GM18870 (cell line): ENCODE data around the gene FDX2.
"Not testable (repeated sequence)": the region's sequence is repeated elsewhere in the genome, so short reads cannot be mapped to it uniquely, and the experiment has no call there.

ENCODE experiments used
- ATAC-seq: cut with Tn5 transposase; IDR thresholded peaks from one replicate; pipeline ENCODE4 v1.9.1; 2021; ENCODE audit warnings: moderate library complexity; ENCODE audit not compliant: unreplicated experiment

Gene FDX2

DNA sequence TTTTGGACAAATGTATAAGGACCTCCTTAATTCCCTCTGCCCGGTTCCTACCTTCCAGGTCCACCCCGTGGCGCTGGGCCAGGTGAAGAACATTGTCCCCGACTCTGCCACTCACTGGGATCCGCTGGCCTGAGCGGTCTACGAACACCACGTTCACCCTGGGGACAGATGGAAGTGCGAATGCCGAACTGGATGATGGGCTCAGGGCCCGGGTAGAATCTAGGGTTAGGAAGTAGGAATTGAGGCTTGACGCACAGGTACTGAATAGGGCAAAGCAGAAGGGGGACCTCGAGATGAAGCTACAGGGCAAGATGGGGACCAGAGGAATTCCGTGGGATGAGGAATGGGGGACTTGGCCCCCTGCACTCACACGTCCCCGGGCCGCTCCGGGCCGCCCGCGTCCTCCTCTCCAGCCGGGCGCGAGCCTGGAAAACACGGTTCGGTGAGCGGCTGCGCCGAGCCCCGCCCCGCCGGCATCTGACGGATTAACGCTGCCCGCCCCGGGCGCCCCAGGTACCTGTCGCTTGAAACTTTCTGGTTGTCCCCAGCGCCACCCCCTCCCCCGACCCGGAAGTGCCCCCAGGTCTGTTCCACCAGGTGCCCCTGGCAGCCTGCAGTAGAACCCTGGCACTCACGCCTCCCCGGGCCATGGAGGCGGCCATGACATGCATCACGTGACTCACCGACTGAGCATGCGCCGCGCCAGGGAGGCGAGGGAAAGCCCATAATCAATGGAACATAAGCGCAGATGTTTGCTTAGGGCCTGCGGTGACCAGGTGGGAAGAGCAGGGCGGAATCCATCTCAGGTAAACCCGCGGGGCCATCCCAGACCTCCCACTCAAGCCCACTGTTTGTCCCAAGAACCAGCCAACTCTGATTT lies at the start of gene FDX2:
Gene FDX2, minus strand, starts transcription at position 681 of the 880 bp plus-strand sequence. Its CDS starts 19 bp downstream, at position 662.
- no peak for ATAC-seq

DNA sequence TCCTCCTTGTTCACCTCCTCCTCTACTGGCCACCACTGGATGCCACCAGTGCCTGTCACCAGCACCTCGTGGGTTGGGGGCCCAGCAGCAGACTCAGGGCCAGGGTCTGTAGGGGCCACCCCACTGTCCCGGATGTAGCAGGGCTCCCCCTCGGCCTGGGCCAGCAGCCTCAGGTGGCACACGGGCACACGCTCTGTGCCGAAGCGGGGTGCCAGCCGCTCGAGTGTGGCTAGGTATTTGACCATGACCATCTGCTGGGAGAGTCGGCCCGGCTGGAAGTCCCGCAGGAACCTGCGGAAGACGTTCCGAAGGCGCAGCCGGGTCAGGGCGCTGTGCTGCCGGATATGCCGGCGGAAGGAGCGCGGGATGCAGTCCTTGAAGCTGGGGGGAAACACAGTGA lies 49.7 kb upstream of the FDX2 start:
- ATAC-seq = no peak

DNA sequence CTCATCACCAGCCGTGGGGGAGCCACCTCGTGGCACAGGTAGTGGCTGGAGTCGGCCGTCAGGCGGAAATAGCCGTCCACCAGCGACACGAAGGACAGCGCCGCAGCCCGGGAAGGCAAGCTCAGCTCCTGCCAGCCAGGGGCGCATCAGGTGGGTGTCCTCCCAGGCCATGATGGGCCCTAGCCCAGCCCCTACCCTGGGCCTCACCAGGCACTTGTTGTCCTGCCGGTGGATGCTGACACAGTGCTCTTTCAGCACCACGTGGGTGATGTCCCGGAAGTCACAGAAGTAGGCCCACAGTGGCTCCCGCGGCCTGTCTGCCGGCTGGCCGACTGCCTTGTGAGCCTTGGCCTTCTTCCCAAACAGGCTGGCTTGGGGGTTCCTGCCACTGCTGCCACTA lies 48.8 kb upstream of the FDX2 start:
- ATAC-seq = no peak

DNA sequence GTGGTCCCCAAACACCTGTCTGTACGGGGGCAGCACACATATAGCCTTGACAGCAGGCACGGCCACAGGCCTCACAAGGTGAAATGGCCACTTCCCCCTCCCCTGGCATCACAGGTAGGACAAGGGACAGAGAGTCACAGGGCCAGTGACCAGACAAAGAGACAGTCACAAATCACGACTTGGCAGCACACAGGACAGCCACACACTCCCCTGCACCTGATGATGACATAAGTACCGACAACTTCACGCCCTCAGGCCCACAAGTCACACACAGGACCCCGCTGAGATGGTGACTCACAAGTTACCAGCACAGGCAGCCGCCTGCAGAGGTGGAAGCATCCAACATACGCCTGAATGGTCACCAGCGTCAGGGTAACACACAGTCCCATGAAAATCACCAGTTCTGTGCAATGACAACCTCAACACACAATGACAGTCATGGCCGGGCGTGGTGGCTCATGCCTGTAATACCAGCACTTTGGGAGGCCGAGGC lies 48.0 kb upstream of the FDX2 start:
- no peak for ATAC-seq

DNA sequence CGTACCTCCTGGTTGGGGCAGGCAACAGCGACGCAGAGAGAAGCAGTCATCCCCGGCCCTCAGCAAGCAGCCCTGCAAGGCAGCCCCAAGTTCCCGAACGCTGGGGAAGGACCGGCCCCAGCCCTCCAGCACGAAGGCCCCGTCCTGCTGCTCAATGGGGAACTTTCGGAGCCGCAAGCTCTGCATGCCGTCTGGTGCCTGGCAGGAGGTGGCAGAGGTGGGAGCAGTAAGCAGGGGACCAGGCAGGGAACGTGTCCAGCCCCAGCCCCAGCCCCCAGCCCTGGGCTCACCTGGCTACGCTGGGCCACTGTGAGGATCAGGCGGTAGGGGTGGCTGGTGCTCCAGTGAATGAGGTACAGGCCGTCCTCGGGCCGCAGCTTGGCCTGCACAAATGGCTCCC lies 46.4 kb upstream of the FDX2 start:
- no peak for ATAC-seq

DNA sequence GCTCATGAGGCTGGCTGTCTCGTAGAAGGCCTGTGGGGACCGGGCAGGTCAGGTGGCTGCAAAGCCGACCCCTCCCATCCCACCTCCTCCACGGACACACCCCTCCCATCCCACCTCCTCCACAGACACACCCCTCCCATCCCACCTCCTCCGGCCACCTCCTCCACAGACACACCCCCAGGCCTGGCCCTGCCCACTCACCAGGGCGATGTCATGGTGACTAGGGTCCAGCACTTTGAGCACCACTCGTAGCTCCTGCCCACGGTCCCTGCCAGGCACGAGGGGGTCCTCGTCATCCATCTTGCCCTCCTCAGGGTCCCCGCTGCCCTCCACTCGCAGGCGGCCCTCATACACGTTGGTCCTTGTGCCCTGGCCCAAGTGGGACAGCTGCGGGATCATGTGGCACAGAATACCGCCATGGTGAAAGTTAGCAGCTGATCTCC lies 45.8 kb upstream of the FDX2 start:
- no peak for ATAC-seq

GRCh38 chr19:10356431-10356830 lies 40.6 kb upstream of the FDX2 start:
- no peak for ATAC-seq

DNA sequence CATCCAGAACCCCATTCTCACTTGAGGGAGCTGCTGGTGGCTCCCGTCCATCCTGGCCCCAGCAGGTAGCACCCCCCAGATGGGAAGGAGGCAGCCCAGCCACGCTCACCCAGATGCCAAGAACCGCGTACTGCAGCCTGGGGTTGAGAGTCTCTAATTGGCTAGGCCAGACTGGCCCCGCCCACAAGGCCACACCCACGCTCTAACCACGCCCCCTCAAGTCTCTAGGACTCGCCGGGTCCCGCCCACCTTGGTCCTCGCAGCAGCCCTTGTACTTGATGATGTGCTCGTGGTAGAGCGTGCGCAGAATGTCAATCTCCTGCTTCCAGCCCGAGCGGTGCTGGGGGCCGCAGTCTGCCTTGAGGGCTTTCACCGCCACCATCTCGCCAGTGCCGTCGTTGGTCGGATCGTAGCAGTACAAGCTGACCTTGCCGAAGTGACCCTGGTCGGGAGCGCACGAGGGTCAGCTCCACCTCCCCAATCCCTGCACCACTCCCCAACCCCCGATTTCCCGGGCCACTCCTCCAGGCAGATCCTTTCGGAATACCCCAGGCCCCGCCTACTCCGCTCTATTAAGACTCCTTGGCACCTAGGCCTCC lies 38.1 kb upstream of the FDX2 start:
- no peak for ATAC-seq

- no peak for ATAC-seq
Measured at GRCh38 chr19:10352764-10353671, 37.2 kb upstream of the FDX2 start.

- no peak for ATAC-seq
Measured at GRCh38 chr19:10346509-10346908, 30.7 kb upstream of the FDX2 start.

- no peak for ATAC-seq
Measured at GRCh38 chr19:10344780-10345179, 29.0 kb upstream of the FDX2 start.

DNA sequence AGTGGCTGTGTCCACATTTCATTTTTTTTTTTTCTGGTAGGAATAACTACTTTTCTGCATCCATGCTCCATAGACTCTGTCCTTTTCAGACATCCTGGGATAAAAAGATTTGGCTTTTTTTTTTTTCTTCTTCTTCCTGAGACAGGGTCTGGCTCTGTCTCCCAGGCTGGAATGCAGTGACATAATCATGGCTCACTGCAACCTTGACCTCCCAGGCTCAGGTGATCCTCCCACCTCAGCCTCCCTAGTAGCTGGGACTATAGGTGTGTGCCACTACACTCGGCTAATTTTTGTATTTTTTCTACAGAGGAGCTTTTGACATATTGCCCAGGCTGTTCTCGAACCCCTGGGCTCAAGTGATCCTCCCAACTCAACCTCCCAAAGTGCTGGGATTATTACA lies 27.7 kb upstream of the FDX2 start:
- no peak for ATAC-seq

DNA sequence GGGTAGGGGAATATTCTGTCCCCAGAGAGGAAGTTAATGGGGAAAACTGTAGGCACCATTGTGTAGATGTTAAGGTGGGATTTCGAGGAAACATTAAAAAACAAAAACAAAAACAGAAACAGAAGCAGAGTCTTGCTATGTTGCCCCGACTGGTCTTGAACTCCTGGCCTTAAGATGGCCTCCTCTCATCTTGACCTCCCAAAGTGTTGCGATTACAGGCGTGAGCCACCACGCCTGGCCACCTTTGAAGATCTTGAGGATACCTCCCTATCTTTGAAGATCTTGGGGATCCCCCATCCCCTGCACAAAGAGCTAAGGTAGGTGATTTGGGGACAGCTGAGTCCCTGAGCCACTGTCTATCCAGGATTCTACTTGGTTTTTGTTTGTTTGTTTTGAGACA lies 24.2 kb upstream of the FDX2 start:
- no peak for ATAC-seq

DNA sequence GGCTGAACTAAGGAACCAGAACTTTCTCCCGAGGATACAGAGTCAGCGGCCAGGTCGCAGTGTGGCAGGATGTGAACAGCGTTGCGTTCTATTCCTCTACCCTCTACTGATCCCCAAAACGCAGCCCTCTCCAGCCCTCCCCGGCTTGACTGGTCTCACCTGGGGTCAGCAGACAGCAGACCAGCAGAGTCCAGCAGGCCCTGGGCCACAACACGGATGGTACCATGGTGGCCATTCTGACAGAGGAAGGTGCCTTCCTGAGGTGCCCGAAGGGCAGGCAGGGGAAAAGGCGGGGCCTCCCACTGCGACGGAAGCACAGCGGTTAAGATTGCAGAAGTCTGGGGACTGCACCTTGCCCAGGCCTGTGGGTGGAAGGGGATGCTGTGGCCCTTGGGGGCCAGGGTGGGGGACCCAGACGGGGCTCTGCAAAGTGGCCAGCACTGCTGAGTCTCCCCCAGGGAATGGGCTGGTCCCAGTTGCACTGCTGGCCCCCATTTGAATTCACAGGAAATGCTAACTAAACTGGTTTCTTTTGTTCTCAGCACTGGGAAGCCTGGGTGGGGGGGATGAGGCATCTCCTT lies 23.7 kb upstream of the FDX2 start, which contains the start of gene ICAM3:
Gene ICAM3, minus strand, starts transcription at position 245 of the 581 bp plus-strand sequence. Its CDS starts 10 bp downstream, at position 235.
- no peak for ATAC-seq

GRCh38 chr19:10338940-10339339 lies 23.1 kb upstream of the FDX2 start:
- no peak for ATAC-seq

- not testable (repeated sequence) for ATAC-seq
Measured at GRCh38 chr19:10336725-10337124, 20.9 kb upstream of the FDX2 start.

- no peak for ATAC-seq
Measured at GRCh38 chr19:10335352-10335985, 19.7 kb upstream of the FDX2 start.

- no peak for ATAC-seq
Measured at GRCh38 chr19:10334588-10335351, 19.0 kb upstream of the FDX2 start.

- ATAC-seq = no peak
Measured at GRCh38 chr19:10333758-10334587, 18.2 kb upstream of the FDX2 start.
